Loucy (cell line): ENCODE data around the gene TOP2A.

Source experiments
- EZH2phosphoT487 ChIP-seq: fragments of 200-600 bp; IDR thresholded peaks from 2 replicates; pipeline ENCODE4 v1.6.1; 2018; ENCODE audit warnings: antibody characterized with exemption, mild to moderate bottlenecking, moderate library complexity, borderline replicate concordance
- TF ChIP-seq, protein P1 (sequence below): fragments of 200-600 bp; sonication (generic); conservative IDR thresholded peaks from 2 replicates; pipeline ENCODE4 v1.5.1; 2014; ENCODE audit warnings: mild to moderate bottlenecking, antibody characterized with exemption, low read length

DNA sequence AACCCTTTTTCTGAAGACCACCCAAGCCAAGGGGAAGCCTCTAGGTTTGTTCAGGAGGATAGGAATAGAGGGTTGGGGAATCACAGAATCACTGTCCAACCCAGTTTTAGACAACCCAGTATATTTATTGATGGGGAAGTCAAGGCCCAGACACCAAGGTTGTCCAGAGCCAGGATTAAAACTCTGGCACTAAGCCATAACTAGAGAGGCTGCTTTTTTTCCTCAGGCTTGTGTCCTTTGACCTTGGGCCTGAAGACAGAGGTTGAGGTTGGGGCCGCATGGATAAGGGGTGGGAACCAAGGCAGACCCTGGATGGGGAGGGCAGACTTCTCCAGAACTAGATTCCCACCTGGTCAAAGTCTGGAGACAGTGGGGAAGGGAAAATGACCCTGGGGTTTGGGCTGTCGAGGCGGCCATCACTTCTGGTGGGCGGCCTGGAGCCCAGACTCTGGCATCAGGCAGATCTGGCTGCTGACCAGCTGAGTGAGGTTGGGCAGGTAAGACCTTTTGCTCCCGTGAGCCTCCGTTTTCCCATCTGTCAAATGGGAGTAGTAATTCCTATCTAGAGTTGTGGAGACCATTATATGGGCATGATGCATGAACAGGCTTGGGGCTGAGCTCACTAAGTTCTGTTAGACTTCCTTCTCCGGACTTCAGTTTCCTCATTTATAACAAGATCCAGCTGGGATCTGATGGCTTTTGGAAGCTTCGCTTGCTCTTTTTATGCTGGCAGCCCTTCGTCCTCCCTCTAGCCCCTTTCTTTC, 43.5 kb upstream of the TOP2A start:
- TF ChIP-seq, protein P1, sequence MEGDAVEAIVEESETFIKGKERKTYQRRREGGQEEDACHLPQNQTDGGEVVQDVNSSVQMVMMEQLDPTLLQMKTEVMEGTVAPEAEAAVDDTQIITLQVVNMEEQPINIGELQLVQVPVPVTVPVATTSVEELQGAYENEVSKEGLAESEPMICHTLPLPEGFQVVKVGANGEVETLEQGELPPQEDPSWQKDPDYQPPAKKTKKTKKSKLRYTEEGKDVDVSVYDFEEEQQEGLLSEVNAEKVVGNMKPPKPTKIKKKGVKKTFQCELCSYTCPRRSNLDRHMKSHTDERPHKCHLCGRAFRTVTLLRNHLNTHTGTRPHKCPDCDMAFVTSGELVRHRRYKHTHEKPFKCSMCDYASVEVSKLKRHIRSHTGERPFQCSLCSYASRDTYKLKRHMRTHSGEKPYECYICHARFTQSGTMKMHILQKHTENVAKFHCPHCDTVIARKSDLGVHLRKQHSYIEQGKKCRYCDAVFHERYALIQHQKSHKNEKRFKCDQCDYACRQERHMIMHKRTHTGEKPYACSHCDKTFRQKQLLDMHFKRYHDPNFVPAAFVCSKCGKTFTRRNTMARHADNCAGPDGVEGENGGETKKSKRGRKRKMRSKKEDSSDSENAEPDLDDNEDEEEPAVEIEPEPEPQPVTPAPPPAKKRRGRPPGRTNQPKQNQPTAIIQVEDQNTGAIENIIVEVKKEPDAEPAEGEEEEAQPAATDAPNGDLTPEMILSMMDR, result no peak
- no peak for TF ChIP-seq EZH2phosphoT487
